Panc1 (cell line): Measurements from ENCODE around the gene PCSK2.

ENCODE experiments used
- CTCF ChIP-seq: fragments of 450-650 bp; IDR thresholded peaks from 2 replicates; pipeline ENCODE4 v1.5.1; 2017; ENCODE audit warnings: mild to moderate bottlenecking
- POLR2AphosphoS5 ChIP-seq: IDR thresholded peaks from 2 replicates; pipeline ENCODE4 v1.6.1; 2012; ENCODE audit warnings: mild to moderate bottlenecking, low read depth, low read length, moderate library complexity
- REST ChIP-seq, 2 experiments: IDR thresholded peaks; 2 replicates each; pipeline ENCODE4 v1.6.1; 2011 to 2012; ENCODE audit warnings: low read depth in 2 of 2, control low read depth in 1 of 2, low read length in 1 of 2, mild to moderate bottlenecking in 1 of 2, moderate library complexity in 1 of 2; ENCODE audit not compliant: insufficient read depth in 1 of 2
- SIN3A ChIP-seq: IDR thresholded peaks from 2 replicates; pipeline ENCODE4 v1.6.1; 2012; ENCODE audit warnings: low read depth, mild to moderate bottlenecking, low read length, moderate library complexity, borderline replicate concordance; ENCODE audit not compliant: insufficient read depth
- TCF7L2 ChIP-seq: IDR thresholded peaks from 2 replicates; pipeline ENCODE4 v1.6.1; 2011; ENCODE audit warnings: mild to moderate bottlenecking, low read depth, low read length, inconsistent platforms

- TF ChIP-seq REST (IDR thresholded peaks at IDR 0.05; ENCODE audit: insufficient read depth in 1 of 2, low read depth in 2 of 2, low read length in 1 of 2) (no peak), SIN3A (no peak), CTCF (no peak), POLR2AphosphoS5 (no peak), TCF7L2 (no peak)
Measured at GRCh38 chr20:17225851-17226409, 910 bp upstream of the PCSK2 start.
